Measurements from ENCODE around the gene HK2.

- TF ChIP-seq EZH2 (IDR thresholded peaks at IDR 0.05; ENCODE audit: insufficient read depth, poor library complexity, severe bottlenecking) (no peak), EZH2phosphoT487 (IDR thresholded peaks at IDR 0.05; ENCODE audit: insufficient read depth, low read depth) (no peak)
Measured at GRCh38 chr2:74881176-74881575, 47.2 kb downstream of the HK2 start.

Data from GM23248 (cell line).